CD4-positive, alpha-beta T cell treated with Interleukin-17A for 1 hour (primary cell): ENCODE results near the gene OPCML.

ENCODE experiments used
- DNase-seq: peaks from one replicate; pipeline ENCODE4 v3.0.0-alpha.2; 2020

The OPCML gene

DNA sequence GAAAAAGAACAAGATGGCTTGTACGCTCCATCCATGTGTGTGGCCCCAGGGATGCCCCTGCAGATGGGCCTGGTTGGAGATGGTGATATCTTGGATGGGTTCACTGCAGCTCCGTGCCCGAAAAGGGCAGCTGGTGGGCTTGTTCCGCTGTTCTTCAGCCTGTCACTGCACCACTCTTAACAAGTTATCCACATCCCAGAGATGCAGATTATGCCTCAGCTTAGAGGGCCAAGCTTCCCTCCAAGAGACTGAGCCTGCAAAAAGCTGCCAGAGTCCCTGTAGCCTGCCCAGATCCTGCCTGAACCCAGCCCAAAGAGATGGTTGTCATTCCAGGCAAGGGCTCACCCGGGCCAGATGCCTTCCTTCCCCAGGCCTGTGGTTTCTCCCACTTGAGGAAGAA lies 308.0 kb downstream of the OPCML start:
- no peak for DNase-seq

DNA sequence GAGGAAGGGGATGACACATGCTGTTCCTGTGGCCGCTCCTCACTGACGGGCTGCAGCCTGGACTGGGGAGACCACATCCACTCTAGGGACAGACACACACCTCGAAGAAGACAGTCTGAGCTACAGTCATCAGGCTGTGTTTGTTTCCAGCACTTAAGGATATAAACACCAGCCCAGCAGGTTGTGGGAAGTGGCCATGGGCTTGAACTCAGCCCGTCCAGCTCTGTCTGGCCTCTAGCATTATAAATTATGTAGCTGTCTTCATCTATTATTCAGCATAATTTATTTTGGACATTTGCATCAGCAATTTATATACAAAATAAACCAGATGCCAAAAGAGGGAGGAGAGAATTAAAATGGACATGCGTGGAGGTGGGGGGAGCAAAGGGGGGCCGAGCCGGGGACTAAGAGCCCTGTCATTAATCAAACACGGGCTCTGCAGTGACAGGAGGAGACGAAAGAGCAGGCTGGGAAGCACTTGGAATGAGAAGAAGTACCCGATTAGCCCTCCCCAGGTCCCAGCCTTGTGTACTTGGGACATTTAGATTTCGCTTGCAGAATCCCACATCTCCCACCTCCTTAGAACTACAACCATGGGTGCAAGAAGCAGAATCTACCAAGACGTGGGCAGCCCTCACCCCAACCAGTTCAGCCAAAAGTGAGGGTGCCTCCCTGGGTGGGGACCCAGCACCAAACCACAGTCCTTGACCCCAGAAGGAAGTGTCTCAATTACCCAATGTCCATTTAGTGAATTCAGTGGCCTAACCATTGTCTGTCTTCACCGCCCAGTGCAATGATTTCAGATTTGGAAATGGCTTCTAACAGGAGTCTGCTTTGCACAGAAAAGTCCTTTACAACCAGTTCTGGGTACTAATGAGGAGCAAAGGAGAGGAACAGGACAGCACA lies 309.6 kb downstream of the OPCML start:
- no peak for DNase-seq

DNA sequence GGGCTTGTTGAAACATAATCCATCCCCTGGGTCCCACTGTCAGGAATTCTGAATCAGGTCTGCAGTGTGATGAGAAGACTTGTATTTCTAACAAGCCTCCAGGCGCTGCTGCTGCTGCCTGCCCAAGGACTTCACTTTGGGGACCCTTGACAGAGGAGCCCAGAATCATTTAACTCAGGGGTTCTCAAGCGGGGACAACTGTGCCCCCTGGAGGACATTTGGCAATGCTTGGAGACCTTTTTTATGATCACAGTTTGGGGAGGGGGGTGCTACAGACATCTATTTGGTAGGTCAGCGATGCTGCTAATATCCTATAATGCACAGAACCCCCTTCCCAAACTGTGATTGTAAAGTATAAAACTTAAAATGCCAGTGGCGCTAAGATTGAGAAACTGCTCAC lies 312.8 kb downstream of the OPCML start:
- no peak for DNase-seq

DNA sequence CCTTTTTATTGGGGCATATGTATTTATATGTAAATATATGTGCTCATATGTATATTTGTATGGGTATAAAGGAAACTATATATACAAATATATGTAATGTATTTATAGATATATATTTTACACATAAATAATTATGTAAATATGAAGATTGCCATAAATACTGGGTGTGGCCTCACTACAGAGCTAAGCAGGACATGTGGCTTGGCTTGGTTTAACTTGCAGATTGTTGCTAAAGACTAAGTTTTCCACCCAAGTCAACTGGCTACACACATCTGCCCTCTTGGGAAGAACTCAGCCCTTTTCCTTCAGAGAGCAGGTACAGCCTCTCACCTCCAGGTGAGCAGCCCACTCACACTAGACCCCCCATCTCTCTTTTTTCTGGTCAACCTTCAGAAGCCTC lies 315.5 kb downstream of the OPCML start:
- DNase-seq = no peak

DNA sequence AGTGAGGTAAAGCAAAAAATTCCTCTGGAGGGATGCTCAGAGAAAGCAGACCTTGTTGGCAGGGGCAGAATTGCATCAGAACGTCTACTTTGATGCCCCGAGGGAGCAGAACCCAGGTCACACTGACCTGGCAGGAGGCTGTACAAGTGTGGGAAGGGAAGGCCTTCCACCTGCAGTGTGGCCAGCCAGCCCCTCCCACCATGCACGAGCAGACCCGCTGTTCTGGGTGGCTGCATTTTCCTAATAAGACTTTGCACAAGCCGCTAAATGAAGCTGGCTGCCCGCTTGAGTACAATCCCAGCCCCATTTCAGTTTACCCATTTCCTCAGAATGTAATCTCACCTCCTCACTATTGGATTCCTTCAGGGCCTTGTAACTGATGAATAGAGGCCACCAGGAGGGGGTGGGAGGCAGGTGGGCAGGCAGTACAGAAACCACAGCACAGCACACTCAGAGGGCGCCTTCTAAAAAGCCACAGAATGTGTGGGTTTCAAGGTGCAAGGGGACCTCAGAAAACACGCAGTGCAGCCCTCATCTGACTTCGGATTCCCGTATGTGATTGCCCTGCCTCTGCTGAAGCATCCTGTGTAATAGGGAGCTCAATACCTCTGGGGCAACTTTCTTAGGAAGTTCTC lies 316.6 kb downstream of the OPCML start:
- DNase-seq = no peak

DNA sequence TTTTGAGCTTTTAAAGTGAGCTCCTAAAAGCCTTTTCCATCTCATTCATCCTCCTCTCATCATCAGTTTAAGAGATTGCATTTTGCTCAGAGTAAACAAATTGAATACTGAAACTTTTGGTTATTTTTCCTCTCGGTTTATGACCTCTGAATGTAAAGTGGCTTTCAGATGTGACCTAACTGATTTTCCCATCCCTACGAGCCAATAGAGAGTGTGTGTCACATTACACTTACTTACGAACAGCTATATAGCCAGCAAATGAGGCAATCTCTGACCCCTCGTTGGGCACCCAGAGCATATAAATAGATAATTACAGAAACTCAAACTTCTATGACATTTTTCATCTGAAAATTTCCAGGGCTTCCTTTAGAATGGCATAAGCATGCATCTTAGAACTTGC lies 317.7 kb downstream of the OPCML start:
- no peak for DNase-seq

DNA sequence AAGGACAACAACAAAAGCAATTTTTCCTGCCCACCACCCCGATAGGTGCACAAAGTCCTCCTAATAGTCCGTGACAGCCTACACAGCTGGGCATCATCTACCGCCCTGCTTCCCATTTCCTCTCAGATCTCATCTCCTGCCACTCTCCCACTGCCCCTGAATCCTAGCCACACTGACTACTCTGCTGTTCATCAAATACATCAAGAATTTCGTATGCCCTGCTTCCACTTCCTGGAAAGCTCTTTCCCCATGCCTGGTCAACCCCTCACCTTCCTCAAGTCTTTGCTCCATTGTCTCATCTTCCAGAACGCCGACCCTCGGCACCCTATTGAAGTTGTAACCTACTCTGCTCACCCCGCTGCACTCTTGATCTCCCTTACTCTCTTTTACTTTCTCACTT lies 320.1 kb downstream of the OPCML start:
- DNase-seq = no peak

DNA sequence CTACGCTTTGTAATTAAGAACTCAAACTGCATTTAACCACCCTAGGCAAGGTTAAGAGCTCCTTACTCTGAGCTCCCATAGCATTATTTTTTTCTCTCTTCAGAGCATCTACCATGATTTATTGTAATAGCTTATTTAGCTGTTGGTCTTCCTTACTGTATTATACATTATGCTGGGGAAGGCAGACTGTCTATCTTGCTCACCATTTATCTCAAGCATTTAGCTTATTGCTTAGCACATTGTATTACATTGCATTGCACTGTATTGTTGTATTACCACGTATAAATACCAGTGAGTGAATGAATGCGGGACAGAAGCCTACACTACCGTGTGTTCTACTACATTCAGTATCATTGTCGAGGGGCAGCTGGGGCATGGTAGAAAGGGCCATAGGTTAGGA lies 324.3 kb downstream of the OPCML start:
- no peak for DNase-seq

DNA sequence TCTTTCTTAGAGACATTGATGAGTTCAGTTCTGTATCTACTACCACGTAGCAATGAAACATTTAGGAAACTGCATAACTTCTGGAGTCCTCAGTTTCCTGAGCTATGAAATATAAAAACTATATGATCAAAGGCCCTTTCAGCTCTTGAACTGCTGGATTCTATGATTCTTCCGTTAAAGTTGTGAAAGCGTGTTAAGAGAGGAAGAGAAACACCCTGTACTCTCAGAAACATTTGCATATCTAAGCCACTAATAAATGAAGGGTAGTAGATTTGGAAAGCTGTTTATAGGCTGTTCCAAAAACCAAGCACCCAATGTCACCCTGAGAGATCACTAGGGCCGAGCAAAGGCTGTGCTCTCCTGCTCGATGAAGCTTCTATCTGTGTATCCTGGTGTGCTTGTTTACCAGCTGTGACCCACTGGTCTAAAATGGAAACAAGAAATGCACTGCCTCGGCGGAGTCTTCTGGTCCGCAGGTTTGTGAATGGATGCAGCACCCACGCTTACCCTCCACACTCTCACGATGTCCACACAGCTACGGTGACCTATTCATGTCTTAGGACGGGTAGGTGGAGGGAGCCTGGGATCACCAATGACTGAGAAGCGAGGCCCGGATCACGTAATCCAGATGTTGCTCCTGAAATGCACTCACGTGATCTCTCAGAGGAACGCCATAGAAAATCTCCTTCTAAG lies 325.8 kb downstream of the OPCML start:
- no peak for DNase-seq

DNA sequence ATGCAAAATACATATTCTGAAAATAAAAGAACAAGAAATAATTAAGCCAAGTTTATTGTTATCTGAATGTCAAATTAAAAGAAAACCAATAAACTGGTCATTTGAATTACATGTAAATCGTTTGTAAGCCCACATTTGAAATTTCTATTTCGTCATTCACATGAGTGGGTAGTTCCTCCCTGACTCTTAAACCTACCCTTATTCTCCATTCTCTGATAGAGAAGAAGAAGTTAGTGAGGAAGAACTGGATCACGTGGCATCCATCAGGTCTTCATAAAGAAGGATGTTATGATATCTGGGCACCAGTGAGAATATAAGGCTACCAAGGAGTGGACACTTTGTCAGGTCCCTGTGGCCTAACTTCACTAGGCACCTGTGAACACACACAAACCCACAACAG lies 328.1 kb downstream of the OPCML start:
- no peak for DNase-seq

DNA sequence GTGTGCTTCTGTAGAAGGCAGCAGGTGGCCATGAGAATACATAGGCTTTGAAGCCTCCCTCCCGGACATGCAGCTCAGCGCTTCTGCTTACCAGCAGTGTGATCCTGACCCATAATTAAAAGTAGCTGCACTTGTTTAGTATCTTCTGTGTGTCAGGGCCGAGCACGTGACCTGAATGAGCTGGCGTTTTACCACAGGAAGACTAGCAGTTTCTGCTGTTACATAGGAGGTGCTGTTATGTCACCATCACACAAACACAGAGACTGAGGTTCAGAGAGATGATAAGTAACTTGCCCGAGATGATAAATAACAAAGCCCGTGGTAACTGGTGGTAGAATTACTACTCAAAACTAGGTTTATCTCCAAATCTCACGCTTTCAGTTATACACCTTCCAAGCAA lies 329.5 kb downstream of the OPCML start:
- DNase-seq = no peak

DNA sequence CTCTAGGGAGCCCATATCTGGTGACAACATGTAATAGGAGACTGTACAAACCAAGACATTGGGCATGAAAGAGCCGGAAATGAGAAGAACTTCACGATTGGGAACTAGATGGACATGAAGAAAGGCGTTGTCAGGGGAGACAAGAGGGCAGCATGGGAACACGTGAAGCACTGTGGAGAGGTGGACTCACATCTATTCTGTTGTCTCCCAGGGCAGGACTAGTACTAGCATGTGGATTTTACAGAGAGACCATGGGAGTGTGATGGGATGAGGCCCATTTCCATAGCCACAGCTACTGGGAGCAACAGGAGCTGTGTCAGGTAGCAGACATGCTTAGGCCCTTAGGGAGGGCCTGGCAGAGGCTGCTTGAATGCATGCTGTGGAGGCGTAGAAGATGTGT lies 333.9 kb downstream of the OPCML start:
- no peak for DNase-seq

DNA sequence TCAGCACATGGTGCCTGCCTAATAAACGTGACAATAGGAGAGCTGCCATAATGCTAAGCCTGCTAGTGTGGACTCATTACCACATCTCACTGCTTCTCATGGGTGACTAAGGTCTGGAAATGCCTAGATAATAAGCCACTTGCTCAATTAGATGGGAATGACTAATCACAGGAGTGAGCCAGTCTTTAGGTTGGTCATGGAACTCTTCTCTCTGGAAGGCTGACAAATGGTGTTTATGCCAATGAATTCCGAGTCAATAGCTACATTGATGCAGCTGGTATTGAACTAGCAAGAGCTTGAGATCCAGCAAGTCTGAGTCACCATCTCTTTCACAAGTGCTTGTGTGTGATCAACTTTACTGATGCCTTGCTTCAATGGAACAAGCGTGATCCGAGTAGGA lies 334.9 kb downstream of the OPCML start:
- DNase-seq = no peak

DNA sequence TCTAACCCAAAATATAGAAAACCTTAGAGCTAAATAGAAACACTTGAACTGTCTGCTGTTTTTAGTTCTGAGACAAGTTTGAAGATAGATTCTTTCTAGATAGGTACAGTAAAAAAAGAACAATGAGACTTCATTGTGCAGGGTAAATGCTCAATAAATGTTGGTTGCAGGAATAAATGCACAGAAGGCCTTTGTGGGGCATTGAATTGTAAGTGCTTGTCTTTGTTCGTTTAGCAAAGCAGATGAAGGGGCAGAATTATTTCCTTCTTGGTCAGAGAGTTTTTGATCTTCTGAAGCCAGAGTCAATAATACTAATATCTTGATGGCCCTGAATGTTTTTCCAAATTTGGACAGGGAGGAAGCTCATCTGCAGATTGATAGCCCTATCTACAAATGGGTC lies 340.4 kb downstream of the OPCML start:
- no peak for DNase-seq

DNA sequence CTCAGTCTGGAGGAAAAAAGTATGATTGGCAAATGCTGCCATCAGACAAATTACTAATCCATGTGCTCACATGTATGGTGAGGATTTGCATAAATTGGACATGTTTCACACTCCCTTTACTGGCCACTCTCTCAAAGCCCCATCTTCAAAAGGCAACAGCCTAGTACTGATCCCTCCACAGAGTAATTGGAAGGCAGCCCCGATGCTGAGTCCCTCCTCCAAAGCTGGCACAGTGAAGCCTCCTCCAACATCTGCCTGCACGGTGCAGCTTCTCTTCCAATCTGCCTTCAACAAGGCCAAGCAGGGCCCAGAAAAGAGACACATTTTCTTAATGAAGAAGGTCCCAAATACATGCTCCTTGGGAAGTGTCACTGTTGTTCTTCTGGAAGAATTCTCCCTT lies 350.6 kb downstream of the OPCML start:
- DNase-seq = no peak

DNA sequence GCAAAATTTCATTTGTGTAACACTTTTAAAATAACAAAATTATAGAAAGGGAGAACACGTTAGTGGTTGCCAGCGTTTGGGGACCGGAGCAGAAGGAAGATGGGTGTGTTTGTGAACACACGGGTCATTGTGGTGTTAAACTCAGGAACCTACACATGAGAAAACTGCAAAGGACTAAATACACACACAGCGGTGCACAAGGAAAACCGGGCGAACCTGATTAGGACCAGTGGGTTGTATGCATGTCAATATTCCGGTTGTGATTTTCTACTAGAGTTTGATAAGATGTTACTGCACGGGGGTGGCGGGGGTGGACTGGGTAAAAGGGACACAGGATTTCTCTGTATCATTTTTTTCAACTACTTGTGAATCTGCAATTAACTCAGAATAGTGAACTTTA lies 351.2 kb downstream of the OPCML start:
- DNase-seq = no peak

DNA sequence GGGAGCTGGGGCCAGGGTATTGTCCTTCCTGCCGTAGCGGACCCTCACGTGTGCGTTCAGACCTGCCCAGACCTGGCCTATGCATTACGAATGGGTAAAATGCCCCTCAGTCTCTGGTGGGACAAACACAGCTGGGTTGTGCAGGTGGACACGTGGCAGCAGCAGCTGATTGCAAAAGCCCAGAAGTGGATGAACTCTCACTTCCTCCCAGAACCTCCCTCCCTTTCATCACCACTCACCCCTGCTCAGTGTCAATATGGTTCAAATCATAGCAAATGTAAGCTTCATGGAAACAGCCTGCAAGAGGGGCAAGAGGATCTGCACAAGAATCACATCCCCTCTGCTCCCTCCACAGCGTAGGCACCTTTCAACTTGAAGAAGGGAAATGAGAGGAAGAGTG lies 352.1 kb downstream of the OPCML start:
- DNase-seq = no peak

DNA sequence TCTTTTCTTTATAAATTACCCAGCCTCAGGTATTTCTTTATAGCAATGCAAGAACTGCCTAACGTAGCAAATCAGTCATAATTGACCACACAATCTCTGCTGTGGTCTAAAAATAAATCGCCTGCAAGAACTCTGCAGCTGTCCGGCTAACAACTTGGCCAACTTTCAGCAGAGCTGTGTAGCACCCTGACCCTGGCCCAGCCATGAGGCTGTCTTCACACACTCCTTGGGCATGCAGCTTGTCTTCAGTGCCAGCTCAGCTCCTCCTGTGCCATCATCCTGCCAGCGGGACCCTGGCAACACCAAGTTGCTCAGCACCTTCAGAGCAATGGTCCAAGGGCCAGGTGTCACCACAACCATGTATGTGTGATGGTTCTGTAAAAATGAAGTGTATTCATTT lies 355.6 kb downstream of the OPCML start:
- no peak for DNase-seq

DNA sequence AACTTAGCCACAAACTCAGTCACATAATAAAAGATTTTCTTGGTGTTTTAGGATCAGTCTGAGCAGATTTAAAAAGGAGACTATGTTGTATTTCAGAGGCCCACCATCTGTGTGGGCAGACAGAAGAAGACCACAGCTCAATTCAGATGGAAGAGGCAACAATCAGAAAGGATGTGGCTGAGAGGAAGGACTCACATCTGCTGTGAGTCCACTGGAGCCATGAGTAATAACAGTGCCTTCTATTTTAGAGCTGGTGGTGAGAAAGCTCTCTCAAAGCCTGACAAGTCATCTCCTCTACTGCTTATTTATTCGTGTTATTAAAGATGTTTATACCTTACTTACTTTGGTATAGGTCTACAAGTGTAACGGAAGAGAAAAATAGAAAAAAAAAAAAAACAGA lies 357.2 kb downstream of the OPCML start:
- no peak for DNase-seq

DNA sequence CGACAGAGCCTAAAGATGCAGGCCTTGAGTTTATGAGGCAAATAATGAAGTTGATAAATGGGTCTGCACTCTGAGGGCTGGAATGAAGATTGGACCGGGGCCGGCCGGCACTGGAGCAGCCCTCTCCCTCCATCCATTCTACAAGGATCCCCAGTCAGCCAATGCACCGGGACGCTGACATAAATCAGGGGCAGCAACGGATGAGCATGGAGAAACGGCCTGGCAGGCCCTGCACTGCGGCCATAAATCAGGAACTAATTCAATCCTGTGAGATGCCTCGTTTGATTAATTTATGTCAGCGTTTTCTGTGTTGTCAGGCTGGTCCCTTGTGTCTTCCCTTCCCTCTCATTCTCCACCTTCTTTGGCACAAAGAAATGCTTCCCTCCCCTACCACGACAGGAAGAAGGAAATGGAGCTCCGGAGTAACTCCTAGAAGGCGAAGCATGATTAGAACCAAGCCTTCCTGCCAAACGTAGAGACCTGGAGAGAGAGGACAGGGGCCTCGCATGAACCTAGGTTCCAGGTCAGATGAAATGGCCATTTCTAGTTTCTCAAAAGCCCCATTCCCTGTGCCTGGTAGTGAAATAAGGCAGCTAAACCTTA lies 358.4 kb downstream of the OPCML start:
- DNase-seq = no peak

DNA sequence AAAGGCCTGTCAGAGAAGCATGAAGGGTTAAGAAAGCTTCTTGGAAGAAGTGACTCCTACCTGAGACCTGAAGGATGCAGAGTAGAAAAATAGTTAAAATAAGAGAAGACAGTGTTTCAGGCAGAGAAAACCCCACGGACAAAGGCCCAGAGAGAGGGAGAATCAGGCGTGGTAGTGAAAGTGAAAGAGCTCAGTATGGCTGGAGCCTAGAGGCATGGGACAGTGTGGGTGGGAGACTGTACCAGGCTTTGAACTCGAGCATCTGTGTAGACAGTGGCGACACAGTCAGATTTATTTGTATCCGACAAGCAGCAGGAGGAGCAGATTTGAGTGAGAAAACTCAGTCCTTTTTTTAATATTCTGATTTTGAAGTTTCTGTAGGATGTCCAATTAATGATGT lies 360.0 kb downstream of the OPCML start:
- DNase-seq = no peak

DNA sequence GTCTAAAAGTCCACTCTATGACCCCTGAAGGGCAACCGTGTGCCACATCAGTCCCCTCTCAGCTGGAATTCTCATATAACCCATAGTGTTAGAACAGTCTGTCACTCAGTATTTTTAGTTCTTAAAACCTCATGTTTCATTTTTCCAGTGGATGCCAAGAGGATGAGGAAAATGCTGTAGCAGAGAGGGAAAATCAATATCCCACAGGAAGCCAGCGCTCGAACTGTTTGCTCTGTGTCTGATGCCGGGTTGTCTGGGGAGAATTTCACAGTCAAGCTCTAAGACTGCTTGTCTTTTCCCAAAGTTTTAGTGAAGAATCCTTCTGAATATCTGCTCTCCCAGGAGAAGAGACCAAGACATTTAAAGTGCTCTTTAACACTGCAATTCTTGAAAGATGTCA lies 360.9 kb downstream of the OPCML start:
- no peak for DNase-seq

DNA sequence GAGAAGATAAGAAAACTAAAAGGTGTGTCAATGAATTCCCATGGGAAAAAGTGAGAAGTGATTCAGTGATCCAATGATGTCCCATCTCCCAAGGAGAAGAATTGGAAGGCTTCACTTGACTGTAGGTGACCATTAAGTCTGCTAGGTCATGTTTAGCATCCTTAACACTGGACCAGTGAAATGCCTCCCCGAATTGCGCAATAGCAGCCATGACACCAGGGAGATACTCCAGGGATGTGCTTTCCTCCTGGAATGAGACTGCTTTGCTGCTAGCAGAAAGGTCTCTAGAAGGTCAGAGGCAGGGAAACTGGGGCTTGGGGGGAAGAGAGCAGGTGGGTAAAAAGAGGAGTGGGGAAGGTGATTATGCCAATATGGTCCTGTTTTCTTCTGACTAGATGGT lies 364.3 kb downstream of the OPCML start:
- DNase-seq = no peak

DNA sequence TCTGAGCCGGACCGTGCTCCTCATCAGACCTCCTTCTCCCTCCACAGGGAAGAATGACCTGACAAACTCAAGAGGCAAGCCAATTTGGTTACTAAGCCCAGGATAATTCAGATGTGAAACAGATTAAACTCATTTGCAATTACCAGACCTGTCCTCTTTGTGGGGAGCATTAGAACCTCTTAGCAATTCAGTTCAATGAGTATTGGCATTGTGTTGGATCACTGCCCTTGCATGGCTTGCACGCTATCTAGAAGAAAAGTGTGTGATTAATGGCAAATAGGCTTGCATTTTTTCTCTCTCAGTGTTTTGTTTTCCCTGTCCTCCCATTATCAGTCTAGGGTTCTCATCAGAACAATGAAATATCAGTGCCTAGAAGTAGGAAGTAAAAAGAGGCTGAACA lies 365.6 kb downstream of the OPCML start:
- no peak for DNase-seq
